Measurements from ENCODE around the gene MSRB3.

The MSRB3 gene

GRCh38 chr12:65501093-65501621 lies 222.7 kb downstream of the MSRB3 start:
- peaks cover 19 to 27% of the 10 kb centered on the region in 2 experiments for H3K4me1 ChIP-seq (ENCODE audit: control insufficient read depth in 1 of 2, insufficient read depth in 1 of 2, low read depth in 1 of 2, low read length in 1 of 2)
- TF ChIP-seq, protein P1, sequence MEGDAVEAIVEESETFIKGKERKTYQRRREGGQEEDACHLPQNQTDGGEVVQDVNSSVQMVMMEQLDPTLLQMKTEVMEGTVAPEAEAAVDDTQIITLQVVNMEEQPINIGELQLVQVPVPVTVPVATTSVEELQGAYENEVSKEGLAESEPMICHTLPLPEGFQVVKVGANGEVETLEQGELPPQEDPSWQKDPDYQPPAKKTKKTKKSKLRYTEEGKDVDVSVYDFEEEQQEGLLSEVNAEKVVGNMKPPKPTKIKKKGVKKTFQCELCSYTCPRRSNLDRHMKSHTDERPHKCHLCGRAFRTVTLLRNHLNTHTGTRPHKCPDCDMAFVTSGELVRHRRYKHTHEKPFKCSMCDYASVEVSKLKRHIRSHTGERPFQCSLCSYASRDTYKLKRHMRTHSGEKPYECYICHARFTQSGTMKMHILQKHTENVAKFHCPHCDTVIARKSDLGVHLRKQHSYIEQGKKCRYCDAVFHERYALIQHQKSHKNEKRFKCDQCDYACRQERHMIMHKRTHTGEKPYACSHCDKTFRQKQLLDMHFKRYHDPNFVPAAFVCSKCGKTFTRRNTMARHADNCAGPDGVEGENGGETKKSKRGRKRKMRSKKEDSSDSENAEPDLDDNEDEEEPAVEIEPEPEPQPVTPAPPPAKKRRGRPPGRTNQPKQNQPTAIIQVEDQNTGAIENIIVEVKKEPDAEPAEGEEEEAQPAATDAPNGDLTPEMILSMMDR (IDR thresholded peaks at IDR 0.05) = no peak
- H3K9me3 ChIP-seq = no peaks in the 10 kb centered on the region
- H3K36me3 ChIP-seq = no peaks in the 10 kb centered on the region
- H3K27me3 ChIP-seq = peaks cover 6% of the 10 kb centered on the region
- H3K4me3 ChIP-seq (ENCODE audit: low read depth in 1 of 2, low read length in 1 of 2) = no peak overlapping the region
- no peak overlapping the region for H3K27ac ChIP-seq

DNA sequence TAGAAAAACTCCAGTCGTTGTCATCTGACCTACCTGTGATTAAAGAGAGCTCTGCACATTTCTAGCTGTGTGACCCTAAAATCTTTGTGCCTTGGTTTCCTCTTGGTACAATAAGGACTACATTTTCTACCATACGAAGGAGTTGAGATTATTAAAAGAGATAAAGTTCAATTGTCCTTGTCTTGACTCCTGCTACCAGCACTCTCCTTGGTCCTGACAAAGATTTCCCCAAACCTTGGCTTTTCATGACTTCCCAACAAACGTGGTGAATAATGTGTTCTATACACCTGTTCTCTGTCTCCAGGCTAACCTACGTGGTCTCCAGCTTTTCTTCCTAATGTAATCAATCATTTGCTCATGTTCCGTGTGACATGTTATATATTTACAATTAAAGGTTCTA lies 223.5 kb downstream of the MSRB3 start:
- Histone ChIP-seq H3K36me3 (no peaks in the 10 kb centered on the region), H3K4me1 (ENCODE audit: control insufficient read depth in 1 of 2, insufficient read depth in 1 of 2, low read depth in 1 of 2, low read length in 1 of 2) (peaks cover 11 to 19% of the 10 kb centered on the region in 2 experiments)
- TF ChIP-seq, protein P1 (IDR thresholded peaks at IDR 0.05) = no peak

GRCh38 chr12:65504417-65504816 lies 225.9 kb downstream of the MSRB3 start:
- H3K9me3 ChIP-seq = no peaks in the 10 kb centered on the region
- H3K4me3 ChIP-seq (ENCODE audit: low read depth in 1 of 2, low read length in 1 of 2) = no peak overlapping the region
- peaks cover 6% of the 10 kb centered on the region for H3K27me3 ChIP-seq
- H3K4me1 ChIP-seq (ENCODE audit: control insufficient read depth in 1 of 2, insufficient read depth in 1 of 2, low read depth in 1 of 2, low read length in 1 of 2) = no peaks in the 10 kb centered on the region
- TF ChIP-seq, protein P1 (IDR thresholded peaks at IDR 0.05) = no peak
- no peak overlapping the region for H3K27ac ChIP-seq
- H3K36me3 ChIP-seq = no peaks in the 10 kb centered on the region

More for the DNA sequence above, 223.5 kb downstream of the MSRB3 start:
- H3K27me3 ChIP-seq = peaks cover 6% of the 10 kb centered on the region
- no peak overlapping the region for H3K4me3 ChIP-seq (ENCODE audit: low read depth in 1 of 2, low read length in 1 of 2)
- no peak overlapping the region for H3K27ac ChIP-seq
- H3K9me3 ChIP-seq = no peaks in the 10 kb centered on the region

DNA sequence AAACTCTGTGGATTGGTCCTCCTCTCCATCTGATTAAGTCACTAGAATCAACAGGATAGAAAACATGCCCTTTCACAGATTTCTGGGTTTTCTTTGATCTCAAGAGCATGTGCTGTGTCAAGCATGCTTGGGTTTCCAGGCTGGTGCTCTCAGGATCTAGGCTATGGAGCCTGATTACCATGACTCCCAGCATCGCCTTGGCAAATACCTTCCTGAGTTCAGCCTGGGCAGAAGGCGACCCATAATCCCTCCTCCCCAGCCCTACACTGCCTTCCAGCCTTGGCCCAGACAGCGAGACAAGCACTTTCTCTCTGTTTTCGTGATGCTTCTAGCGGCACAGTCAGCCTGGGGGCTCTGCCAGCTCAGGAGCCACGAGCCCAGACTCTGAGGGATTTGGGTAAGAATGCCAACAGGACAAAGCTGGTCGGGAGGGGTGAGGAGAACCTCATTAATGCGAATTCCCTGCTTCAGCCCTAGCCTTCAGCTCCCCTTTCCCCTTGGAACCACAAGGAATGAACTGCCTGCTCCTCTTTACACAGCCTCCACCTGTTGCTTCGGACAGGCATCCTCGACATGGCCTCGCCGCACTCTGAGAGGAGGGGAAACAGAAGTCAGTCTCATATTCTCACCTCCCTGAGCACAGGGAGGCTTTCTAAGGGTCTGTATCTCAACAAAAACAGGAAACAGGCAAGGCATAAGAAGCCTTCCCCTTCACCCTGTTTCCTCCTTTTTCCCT lies 227.1 kb downstream of the MSRB3 start:
- Histone ChIP-seq H3K4me3 (ENCODE audit: low read depth in 1 of 2, low read length in 1 of 2) (no peak overlapping the region), H3K9me3 (no peaks in the 10 kb centered on the region), H3K27me3 (peaks cover 6% of the 10 kb centered on the region), H3K4me1 (ENCODE audit: control insufficient read depth in 1 of 2, insufficient read depth in 1 of 2, low read depth in 1 of 2, low read length in 1 of 2) (no peaks in the 10 kb centered on the region), H3K36me3 (no peaks in the 10 kb centered on the region), H3K27ac (no peak overlapping the region)
- TF ChIP-seq, protein P1 (IDR thresholded peaks at IDR 0.05) = no peak

DNA sequence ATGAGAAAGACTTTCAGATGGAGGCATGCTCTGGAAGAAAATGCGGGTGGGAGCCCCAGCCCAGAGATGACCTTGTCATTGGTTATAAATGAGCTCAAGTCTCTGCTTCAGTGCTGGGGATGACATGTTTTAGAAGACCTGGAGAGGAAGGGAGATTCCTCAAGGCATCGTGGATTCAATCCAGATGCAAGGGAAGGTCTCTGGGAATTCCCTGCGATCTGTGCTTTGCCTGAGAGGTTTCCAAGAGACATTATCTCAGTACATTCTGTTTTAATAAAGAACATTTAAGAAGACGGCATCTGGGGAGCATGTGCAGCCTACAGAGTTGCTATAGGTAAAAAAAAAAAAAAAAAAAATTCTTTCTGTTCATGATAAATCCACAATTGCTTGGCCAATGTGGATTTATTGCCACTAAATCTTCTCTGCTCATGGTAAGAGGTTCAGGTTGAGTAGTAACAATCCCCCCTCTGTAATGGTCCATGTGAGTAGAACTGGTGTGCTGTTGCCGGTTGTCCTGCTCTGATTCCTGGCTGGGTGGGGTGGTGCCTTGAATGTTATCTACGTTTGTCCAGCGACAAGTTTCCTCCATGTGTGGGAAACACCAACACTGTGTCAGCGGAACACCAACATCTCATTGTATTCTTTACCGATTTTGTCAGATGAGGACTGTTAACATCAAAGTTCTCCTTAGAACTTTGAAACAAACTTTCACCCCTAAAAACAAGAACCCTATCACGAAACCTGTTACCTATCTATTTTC lies 230.0 kb downstream of the MSRB3 start:
- H3K27ac ChIP-seq = no peak overlapping the region
- H3K27me3 ChIP-seq = no peaks in the 10 kb centered on the region
- TF ChIP-seq, protein P1 (IDR thresholded peaks at IDR 0.05) = no peak
- H3K4me1 ChIP-seq (ENCODE audit: control insufficient read depth in 1 of 2, insufficient read depth in 1 of 2, low read depth in 1 of 2, low read length in 1 of 2) = no peaks in the 10 kb centered on the region
- H3K4me3 ChIP-seq (ENCODE audit: low read depth in 1 of 2, low read length in 1 of 2) = no peak overlapping the region
- H3K9me3 ChIP-seq = no peaks in the 10 kb centered on the region
- no peaks in the 10 kb centered on the region for H3K36me3 ChIP-seq
